ENCODE data around the gene WDR49.

The WDR49 gene

DNA sequence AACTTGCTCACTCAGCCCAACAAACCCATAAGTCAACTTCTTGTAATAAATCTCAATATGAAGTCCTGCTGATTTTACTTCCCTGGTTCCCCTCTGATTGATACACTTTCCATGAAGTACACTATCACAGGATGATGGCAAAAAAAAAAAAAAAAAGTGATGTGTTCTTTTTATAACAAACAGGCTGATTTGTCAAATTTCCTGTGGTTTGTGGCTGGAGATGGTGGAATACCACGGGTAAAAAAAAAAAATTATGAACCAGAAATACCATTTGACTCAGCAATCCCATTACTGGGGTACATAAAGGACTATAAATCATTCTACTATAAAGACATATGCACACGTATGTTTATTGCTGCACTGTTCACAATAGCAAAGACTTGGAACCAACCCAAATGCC, 169.2 kb downstream of the WDR49 start:
- no peak overlapping the region for H3K9ac ChIP-seq (ENCODE audit: low read depth, low read length)
- no peak overlapping the region for H3K4me3 ChIP-seq (ENCODE audit: low read length)
- H3K4me1 ChIP-seq (ENCODE audit: insufficient read depth, low read length) = no peaks in the 10 kb centered on the region
- no peaks in the 10 kb centered on the region for H3K36me3 ChIP-seq (ENCODE audit: insufficient read depth, low read depth, low read length)
- no peak overlapping the region for H3K27ac ChIP-seq (ENCODE audit: low read length)
- no peaks in the 10 kb centered on the region for H3K27me3 ChIP-seq (ENCODE audit: insufficient read depth, low read length)
- no peaks in the 10 kb centered on the region for H3K9me3 ChIP-seq (ENCODE audit: insufficient read depth, low read depth, low read length)

- Histone ChIP-seq H3K4me1 (ENCODE audit: insufficient read depth, low read length) (no peaks in the 10 kb centered on the region), H3K9ac (ENCODE audit: low read depth, low read length) (no peak overlapping the region), H3K27ac (ENCODE audit: low read length) (no peak overlapping the region), H3K4me3 (ENCODE audit: low read length) (no peak overlapping the region), H3K36me3 (ENCODE audit: insufficient read depth, low read depth, low read length) (no peaks in the 10 kb centered on the region), H3K9me3 (ENCODE audit: insufficient read depth, low read depth, low read length) (no peaks in the 10 kb centered on the region), H3K27me3 (ENCODE audit: insufficient read depth, low read length) (no peaks in the 10 kb centered on the region)
Observed at GRCh38 chr3:167483708-167484475, 169.8 kb downstream of the WDR49 start.

GRCh38 chr3:167481164-167481563, 172.6 kb downstream of the WDR49 start:
- H3K27ac ChIP-seq (ENCODE audit: low read length) = no peak overlapping the region
- H3K27me3 ChIP-seq (ENCODE audit: insufficient read depth, low read length) = no peaks in the 10 kb centered on the region
- no peaks in the 10 kb centered on the region for H3K9me3 ChIP-seq (ENCODE audit: insufficient read depth, low read depth, low read length)
- H3K36me3 ChIP-seq (ENCODE audit: insufficient read depth, low read depth, low read length) = no peaks in the 10 kb centered on the region
- H3K4me3 ChIP-seq (ENCODE audit: low read length) = no peak overlapping the region
- no peak overlapping the region for H3K9ac ChIP-seq (ENCODE audit: low read depth, low read length)
- no peaks in the 10 kb centered on the region for H3K4me1 ChIP-seq (ENCODE audit: insufficient read depth, low read length)

DNA sequence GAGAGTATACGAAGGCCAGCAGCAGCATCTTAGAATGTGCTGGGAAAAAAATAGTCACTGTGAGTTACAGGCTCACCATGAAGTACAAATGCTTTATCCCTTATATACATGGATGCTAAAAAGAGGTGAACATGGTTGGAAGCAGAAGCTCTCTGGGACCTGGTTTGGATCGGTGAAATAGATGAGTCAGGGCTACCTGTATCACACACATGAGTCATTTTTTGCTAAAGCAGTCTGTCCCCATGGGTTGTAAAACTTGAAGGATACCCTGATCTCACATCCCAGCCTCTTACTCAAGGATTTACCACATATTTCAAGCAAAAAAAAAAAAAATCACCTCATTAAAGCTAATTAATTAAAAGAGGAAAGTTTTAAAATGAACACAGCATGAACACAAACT, 173.0 kb downstream of the WDR49 start:
- Histone ChIP-seq H3K27ac (ENCODE audit: low read length) (no peak overlapping the region), H3K4me1 (ENCODE audit: insufficient read depth, low read length) (no peaks in the 10 kb centered on the region), H3K4me3 (ENCODE audit: low read length) (no peak overlapping the region), H3K27me3 (ENCODE audit: insufficient read depth, low read length) (no peaks in the 10 kb centered on the region), H3K36me3 (ENCODE audit: insufficient read depth, low read depth, low read length) (no peaks in the 10 kb centered on the region), H3K9ac (ENCODE audit: low read depth, low read length) (no peak overlapping the region), H3K9me3 (ENCODE audit: insufficient read depth, low read depth, low read length) (no peaks in the 10 kb centered on the region)

DNA sequence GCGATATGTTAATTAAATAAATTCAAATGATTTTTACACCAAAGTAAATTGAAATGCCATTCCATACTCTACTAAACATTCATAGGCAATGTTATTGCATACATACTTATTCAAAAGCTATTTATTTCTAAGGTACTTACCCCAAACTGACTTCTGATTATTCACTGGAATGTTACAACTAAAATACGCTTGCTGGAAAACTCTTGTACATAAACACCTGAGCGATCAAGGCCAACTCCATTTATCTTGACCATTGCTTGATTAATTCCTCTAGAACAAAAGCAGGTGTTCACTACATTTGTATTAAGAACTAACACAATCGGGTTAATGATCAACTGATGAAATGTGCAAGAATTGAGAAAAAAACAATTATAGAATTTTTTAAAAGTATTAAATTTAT, 179.9 kb downstream of the WDR49 start, which contains the start of gene SERPINI2:
SERPINI2 (minus strand) TSS at position 180 of the 400 bp plus-strand sequence. CDS start 2,208 bp downstream, outside the sequence.
- Histone ChIP-seq H3K4me3 (ENCODE audit: low read length) (no peak within 1 kb of the TSS), H3K27ac (ENCODE audit: low read length) (no peak within 1 kb of the TSS), H3K9me3 (ENCODE audit: insufficient read depth, low read depth, low read length) (no peaks in the 10 kb centered on the region), H3K27me3 (ENCODE audit: insufficient read depth, low read length) (no peaks in the 10 kb centered on the region), H3K4me1 (ENCODE audit: insufficient read depth, low read length) (no peaks in the 10 kb centered on the region), H3K9ac (ENCODE audit: low read depth, low read length) (no peak within 1 kb of the TSS), H3K36me3 (ENCODE audit: insufficient read depth, low read depth, low read length) (no peaks in the 10 kb centered on the region)

DNA sequence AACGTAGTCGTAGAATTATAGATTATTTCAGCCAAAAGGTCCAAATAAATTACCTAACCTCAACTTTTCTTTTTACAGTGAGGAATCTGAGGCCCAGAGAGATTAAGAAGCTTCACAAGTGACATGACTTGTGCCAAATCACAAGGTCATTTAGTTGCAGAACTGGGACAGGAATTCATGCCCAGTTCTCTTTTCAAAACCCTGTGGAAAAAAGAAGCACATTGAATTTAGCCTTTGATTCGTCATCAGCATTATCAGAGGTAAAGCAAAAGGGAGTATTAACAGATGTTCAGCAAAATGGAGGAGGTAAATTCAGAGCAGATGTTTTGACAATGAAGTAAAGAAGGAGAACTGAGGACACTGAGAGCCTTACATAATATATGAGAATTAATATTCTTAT, 184.4 kb downstream of the WDR49 start:
- no peak overlapping the region for H3K9ac ChIP-seq (ENCODE audit: low read depth, low read length)
- no peaks in the 10 kb centered on the region for H3K27me3 ChIP-seq (ENCODE audit: insufficient read depth, low read length)
- no peak overlapping the region for H3K27ac ChIP-seq (ENCODE audit: low read length)
- no peaks in the 10 kb centered on the region for H3K36me3 ChIP-seq (ENCODE audit: insufficient read depth, low read depth, low read length)
- no peak overlapping the region for H3K4me3 ChIP-seq (ENCODE audit: low read length)
- H3K4me1 ChIP-seq (ENCODE audit: insufficient read depth, low read length) = peaks cover 10% of the 10 kb centered on the region; the same call in 1 of the 2 replicates
- no peaks in the 10 kb centered on the region for H3K9me3 ChIP-seq (ENCODE audit: insufficient read depth, low read depth, low read length)

DNA sequence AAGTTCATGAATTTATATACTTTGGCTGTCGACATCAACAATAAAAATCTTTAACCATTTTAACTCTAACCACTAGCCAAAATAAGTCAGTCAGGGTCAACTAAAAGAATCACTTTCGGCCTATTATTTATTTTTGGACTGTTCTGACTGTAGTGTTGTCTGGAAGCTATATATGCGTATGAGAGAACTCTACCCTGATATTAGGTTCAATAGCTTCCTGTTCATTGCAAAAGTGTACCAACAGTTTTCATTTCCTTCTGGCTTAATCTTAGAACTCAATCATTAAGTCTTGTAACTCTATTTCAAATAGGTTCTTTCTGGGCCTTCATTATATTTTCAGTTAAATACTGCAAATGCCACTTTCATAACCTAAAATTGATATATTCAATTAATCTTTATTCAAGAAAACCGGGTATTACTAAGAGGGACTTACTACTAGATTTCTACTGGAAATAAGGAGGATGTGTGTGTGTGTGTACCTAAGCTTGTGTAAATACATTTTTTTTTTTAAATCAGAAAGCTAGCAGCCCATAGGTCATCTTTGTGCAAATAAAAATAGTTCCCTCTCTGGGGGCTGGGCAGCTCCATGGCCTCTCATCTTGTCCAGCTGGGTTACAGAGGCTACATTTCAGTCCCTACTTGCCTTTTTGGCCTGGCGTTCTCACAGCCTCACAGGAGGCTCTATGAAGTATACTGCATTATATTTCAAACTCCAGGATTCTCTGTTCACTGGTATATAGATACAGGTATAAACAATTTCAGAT, 185.7 kb downstream of the WDR49 start:
- Histone ChIP-seq H3K27me3 (ENCODE audit: insufficient read depth, low read length) (no peaks in the 10 kb centered on the region), H3K4me1 (ENCODE audit: insufficient read depth, low read length) (peaks cover 10% of the 10 kb centered on the region; the same call in 1 of the 2 replicates), H3K9me3 (ENCODE audit: insufficient read depth, low read depth, low read length) (no peaks in the 10 kb centered on the region), H3K4me3 (ENCODE audit: low read length) (no peak overlapping the region), H3K9ac (ENCODE audit: low read depth, low read length) (no peak overlapping the region), H3K27ac (ENCODE audit: low read length) (no peak overlapping the region), H3K36me3 (ENCODE audit: insufficient read depth, low read depth, low read length) (no peaks in the 10 kb centered on the region)

- Histone ChIP-seq H3K4me3 (ENCODE audit: low read length) (no peak overlapping the region), H3K9ac (ENCODE audit: low read depth, low read length) (no peak overlapping the region), H3K4me1 (ENCODE audit: insufficient read depth, low read length) (peaks cover 10% of the 10 kb centered on the region; the same call in 1 of the 2 replicates), H3K9me3 (ENCODE audit: insufficient read depth, low read depth, low read length) (no peaks in the 10 kb centered on the region), H3K27ac (ENCODE audit: low read length) (no peak overlapping the region), H3K36me3 (ENCODE audit: insufficient read depth, low read depth, low read length) (no peaks in the 10 kb centered on the region), H3K27me3 (ENCODE audit: insufficient read depth, low read length) (no peaks in the 10 kb centered on the region)
Observed at GRCh38 chr3:167466966-167467365, 186.8 kb downstream of the WDR49 start.

DNA sequence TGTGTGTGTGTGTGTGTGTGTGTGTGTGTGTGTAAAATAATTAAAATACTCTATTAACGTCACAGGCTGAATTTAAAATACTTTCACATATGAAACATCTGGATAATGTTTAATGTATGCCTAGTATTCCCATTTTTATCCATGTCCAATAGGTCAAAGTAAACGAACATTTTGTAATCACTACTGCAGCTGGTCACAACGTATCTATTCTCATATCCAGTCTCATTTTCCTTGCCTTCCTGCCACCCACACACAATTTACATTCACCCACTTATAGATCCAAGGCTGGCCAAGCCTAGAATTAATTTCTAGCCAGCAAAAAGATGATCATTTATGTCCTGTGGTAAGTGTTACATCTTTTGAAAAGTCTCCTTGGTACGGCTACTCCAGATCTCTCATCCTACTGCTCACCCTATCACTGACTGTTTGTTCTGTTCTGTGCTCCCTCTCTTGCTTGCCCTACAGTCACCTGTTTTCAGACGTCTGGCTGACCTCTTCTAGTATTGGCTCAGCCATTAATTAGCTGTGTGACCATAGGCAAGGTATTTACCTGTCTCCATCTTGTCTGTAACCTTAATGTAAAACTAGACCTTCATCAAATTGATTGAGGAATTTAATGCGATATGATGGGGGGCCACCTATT, 197.5 kb downstream of the WDR49 start:
- Histone ChIP-seq H3K4me1 (ENCODE audit: insufficient read depth, low read length) (peaks cover 24% of the 10 kb centered on the region; the same call in 1 of the 2 replicates), H3K9ac (ENCODE audit: low read depth, low read length) (no peak overlapping the region), H3K27ac (ENCODE audit: low read length) (peak overlapping the region; percentile 30), H3K27me3 (ENCODE audit: insufficient read depth, low read length) (no peaks in the 10 kb centered on the region), H3K9me3 (ENCODE audit: insufficient read depth, low read depth, low read length) (no peaks in the 10 kb centered on the region), H3K36me3 (ENCODE audit: insufficient read depth, low read depth, low read length) (no peaks in the 10 kb centered on the region), H3K4me3 (ENCODE audit: low read length) (no peak overlapping the region)

- no peaks in the 10 kb centered on the region for H3K36me3 ChIP-seq (ENCODE audit: insufficient read depth, low read depth, low read length)
- H3K27me3 ChIP-seq (ENCODE audit: insufficient read depth, low read length) = no peaks in the 10 kb centered on the region
- H3K27ac ChIP-seq (ENCODE audit: low read length) = no peak overlapping the region
- no peak overlapping the region for H3K4me3 ChIP-seq (ENCODE audit: low read length)
- peaks cover 24% of the 10 kb centered on the region; the same call in 1 of the 2 replicates for H3K4me1 ChIP-seq (ENCODE audit: insufficient read depth, low read length)
- no peaks in the 10 kb centered on the region for H3K9me3 ChIP-seq (ENCODE audit: insufficient read depth, low read depth, low read length)
- no peak overlapping the region for H3K9ac ChIP-seq (ENCODE audit: low read depth, low read length)
Observed at GRCh38 chr3:167453815-167454214, 199.9 kb downstream of the WDR49 start.

- H3K4me3 ChIP-seq (ENCODE audit: low read length) = no peak overlapping the region
- H3K9ac ChIP-seq (ENCODE audit: low read depth, low read length) = no peak overlapping the region
- H3K27ac ChIP-seq (ENCODE audit: low read length) = no peak overlapping the region
- no peaks in the 10 kb centered on the region for H3K27me3 ChIP-seq (ENCODE audit: insufficient read depth, low read length)
- no peaks in the 10 kb centered on the region for H3K36me3 ChIP-seq (ENCODE audit: insufficient read depth, low read depth, low read length)
- H3K4me1 ChIP-seq (ENCODE audit: insufficient read depth, low read length) = peaks cover 24% of the 10 kb centered on the region; the same call in 1 of the 2 replicates
- H3K9me3 ChIP-seq (ENCODE audit: insufficient read depth, low read depth, low read length) = no peaks in the 10 kb centered on the region
Observed at GRCh38 chr3:167451282-167451681, 202.5 kb downstream of the WDR49 start.
